Breast epithelium (tissue), 3 donors: ENCODE data around the gene ATG10.

Experiments
- POLR2A ChIP-seq: fragments of 450-650 bp; IDR thresholded peaks from one replicate; pipeline ENCODE4 v1.6.1; 2016; ENCODE audit warnings: antibody characterized with exemption, mild to moderate bottlenecking, moderate library complexity
- POLR2AphosphoS5 ChIP-seq, 3 donors: sonication (generic); formaldehyde crosslinking; IDR thresholded peaks; one replicate each; pipeline ENCODE4 v1.6.1; 2017; ENCODE audit warnings: antibody characterized with exemption in 3 of 3
- TF ChIP-seq, protein P1 (sequence below), 3 donors: fragments of 450-650 bp; IDR thresholded peaks; one replicate each; pipeline ENCODE4 v1.5.1; 2016 to 2017; ENCODE audit warnings: antibody characterized with exemption in 3 of 3, mild to moderate bottlenecking in 3 of 3, moderate library complexity in 3 of 3

DNA sequence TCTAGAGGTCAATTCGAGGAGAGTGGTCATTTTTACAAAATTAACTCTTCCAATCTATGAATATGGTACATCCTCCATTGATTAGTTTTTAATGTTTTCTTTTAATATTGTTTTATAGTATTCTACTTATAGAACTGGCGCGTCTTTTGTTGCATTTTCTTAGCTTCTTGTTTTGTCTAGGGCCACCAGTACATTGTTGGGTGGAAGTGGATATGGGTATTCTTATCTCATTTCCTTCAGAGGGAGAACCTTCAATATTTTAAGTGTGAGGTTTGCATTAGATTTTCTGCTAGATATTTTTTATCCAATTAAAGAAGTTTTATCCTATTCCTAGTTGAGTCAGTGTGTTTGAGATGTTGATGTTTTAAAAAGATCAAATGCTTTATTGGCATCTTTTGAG, 236.5 kb downstream of the ATG10 start:
- TF ChIP-seq, protein P1, sequence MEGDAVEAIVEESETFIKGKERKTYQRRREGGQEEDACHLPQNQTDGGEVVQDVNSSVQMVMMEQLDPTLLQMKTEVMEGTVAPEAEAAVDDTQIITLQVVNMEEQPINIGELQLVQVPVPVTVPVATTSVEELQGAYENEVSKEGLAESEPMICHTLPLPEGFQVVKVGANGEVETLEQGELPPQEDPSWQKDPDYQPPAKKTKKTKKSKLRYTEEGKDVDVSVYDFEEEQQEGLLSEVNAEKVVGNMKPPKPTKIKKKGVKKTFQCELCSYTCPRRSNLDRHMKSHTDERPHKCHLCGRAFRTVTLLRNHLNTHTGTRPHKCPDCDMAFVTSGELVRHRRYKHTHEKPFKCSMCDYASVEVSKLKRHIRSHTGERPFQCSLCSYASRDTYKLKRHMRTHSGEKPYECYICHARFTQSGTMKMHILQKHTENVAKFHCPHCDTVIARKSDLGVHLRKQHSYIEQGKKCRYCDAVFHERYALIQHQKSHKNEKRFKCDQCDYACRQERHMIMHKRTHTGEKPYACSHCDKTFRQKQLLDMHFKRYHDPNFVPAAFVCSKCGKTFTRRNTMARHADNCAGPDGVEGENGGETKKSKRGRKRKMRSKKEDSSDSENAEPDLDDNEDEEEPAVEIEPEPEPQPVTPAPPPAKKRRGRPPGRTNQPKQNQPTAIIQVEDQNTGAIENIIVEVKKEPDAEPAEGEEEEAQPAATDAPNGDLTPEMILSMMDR (IDR thresholded peaks at IDR 0.05): no peak
- TF ChIP-seq POLR2AphosphoS5 (IDR thresholded peaks at IDR 0.05) (no peak), POLR2A (no peak)
